Raji (cell line): ENCODE measurements around the gene CUL9.

Source experiments
- POLR2A ChIP-seq: IDR thresholded peaks from 2 replicates; pipeline ENCODE4 v1.6.1; 2011; ENCODE audit warnings: low read depth, low read length, control low read depth; ENCODE audit not compliant: insufficient read depth

Gene CUL9

DNA sequence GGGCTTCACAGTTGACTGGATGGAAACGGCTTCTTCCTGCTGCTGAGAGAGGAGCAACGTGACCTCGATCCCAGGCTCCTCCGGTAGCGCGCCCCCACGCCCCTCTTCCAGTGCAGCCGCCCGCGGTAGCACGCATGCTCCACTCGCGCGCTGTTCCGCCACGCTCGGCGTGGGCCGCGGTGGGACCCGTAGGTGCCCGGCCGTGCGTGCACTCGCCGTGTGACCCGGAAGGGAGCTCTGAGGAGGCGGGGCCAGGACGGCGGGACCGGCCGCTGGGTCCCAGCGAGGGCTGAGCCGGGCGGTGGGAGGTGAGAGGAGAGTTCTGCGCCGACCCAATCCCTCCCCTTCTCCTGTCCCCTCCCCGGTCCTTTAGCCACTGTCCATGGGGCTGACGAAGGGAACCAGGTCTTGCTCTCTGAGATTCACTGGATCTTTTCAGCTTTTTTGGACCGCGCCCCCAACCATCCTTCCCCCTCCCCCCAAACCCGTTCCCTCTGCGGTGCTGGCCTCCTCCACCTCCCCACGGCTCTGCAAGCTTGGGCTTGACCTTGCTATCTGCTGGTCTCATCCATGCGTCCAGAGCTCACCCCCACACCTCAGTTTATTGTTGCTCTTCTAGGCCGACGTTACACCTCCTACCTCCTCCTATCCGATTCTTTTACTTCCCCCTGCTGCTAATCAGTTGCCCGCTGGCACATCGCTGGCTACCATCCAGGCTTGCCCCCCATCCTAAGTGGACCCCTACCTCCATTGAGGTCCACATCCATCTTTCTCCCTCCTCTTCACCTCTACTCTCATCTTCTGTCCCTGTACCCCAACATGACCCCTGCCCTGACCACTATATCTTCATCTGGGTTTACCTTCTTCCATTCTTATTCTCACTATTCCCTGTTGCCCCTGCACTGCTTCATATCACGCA lies at the start of gene CUL9:
TSS of gene CUL9 (plus strand) at position 255 of the 919 bp plus-strand sequence. CDS start 2,115 bp downstream, outside the sequence.
- TF ChIP-seq POLR2A: peak; percentile 91

DNA sequence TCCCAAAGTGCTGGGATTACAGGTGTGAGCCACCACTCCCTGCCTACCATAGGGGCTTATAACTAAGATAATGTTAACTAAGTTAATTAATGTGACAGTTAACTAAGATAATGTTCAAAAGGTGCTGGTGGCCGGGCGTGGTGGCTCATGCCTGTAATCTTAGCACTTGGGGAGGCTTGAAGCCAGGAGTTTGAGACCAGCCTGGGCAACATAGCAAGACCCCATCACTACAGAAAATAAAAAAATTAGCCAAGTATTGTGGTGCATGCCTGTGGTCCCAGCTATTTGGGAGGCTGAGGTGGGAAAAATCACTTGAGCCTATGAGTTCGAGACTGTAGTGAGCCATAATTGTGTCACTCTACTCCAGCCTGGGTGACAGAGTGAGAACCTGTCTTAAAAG lies 43.7 kb upstream of the CUL9 start:
- TF ChIP-seq POLR2A: no peak

DNA sequence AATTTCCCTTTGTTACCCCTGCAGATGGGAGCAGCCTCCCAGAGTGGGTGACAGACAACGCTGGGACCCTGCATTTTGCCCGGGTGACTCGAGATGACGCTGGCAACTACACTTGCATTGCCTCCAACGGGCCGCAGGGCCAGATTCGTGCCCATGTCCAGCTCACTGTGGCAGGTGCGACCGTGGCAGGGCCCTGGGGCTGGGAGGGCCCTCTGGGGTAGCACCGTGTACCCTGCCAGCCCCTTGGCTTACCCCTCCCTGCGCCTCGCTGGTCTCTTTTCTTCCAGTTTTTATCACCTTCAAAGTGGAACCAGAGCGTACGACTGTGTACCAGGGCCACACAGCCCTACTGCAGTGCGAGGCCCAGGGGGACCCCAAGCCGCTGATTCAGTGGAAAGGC lies 40.4 kb upstream of the CUL9 start:
- no peak for TF ChIP-seq POLR2A

DNA sequence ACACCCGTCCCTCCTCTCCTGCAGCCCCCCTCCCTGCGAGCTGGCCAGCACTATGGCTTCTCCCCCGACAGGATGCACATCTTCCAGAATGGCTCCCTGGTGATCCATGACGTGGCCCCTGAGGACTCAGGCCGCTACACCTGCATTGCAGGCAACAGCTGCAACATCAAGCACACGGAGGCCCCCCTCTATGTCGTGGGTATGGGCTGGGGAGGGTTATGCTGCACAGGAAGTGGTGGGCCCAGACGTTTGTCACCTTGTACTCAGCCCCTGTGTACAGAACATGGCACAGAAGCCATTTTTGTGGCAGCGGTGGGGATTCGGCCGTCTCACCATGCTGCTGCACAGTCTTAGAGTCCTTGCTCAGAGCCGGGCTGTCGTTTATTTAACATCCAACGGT lies 39.9 kb upstream of the CUL9 start:
- no peak for TF ChIP-seq POLR2A

DNA sequence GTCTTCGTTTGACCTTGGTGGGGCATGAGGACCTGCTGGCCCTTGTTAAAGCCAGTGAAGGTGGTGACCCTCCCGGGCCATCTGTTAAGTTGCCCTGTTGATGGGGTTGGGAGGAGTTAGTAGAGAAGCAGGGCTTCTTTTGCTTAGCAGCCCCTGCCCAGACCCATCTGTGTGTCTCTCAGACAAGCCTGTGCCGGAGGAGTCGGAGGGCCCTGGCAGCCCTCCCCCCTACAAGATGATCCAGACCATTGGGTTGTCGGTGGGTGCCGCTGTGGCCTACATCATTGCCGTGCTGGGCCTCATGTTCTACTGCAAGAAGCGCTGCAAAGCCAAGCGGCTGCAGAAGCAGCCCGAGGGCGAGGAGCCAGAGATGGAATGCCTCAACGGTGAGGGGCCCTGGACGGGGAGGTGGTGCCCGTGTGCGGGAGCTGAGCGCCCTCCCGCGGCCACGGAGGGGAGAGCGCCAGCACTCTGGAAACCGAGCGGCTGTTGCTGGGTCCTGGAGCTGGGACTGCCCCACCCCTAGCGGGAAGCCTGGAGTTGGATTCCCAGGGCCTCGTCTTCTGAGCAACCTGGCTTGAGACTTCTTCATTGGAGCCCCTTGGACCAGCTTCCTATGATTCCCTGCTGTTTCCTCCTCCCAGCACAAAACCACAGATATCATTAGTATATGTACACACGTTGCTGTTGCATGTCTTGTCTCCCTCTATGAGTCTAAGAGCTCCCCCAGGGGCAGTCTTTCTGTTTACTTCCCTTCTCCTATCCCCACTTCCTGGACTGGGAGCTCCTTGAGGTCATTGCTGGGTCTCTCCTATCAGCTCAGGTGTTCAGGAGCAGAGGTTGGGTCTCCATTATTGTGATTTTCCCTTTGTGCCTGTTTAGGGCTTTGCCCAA lies 38.5 kb upstream of the CUL9 start:
- 0 out of 2 replicates have a peak, but pooled peaks have one; percentile 10 for TF ChIP-seq POLR2A

DNA sequence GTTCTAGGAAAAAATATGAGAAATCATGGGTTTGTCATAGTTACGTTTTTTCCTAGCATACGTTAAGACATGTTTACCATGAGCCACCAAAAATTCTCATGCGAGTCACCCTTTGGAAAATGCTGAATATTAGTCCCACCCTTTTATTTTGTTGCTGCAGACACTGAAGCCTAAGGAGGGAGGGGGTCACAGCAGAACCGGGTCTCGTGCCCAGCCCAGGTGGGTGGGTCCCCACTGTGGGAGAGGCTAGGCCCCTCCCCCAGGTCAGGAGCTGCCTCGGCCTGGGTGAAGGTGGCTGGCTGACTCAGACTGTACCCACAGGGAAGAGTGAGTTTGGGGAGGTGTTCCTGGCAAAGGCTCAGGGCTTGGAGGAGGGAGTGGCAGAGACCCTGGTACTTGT lies 37.1 kb upstream of the CUL9 start:
- no peak for TF ChIP-seq POLR2A

DNA sequence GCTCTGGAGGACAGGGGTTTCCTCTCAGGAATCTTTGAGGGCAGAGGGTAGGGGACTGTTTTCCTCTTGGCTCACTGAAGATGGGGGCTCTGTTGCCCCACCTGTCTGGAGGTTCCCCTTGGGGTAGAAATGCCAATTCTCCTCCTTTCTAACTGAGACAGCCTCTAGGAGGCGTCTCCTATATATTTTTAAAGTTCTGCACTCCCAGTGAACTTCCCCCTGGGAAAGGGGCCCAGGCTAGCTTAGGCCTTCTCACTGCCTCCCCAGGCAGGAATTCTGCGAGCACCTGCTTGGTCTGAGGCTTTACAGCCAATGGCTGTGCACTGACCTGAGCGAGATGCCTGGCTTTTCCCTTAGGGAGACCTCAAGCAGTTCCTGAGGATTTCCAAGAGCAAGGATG lies 35.7 kb upstream of the CUL9 start:
- TF ChIP-seq POLR2A: no peak

DNA sequence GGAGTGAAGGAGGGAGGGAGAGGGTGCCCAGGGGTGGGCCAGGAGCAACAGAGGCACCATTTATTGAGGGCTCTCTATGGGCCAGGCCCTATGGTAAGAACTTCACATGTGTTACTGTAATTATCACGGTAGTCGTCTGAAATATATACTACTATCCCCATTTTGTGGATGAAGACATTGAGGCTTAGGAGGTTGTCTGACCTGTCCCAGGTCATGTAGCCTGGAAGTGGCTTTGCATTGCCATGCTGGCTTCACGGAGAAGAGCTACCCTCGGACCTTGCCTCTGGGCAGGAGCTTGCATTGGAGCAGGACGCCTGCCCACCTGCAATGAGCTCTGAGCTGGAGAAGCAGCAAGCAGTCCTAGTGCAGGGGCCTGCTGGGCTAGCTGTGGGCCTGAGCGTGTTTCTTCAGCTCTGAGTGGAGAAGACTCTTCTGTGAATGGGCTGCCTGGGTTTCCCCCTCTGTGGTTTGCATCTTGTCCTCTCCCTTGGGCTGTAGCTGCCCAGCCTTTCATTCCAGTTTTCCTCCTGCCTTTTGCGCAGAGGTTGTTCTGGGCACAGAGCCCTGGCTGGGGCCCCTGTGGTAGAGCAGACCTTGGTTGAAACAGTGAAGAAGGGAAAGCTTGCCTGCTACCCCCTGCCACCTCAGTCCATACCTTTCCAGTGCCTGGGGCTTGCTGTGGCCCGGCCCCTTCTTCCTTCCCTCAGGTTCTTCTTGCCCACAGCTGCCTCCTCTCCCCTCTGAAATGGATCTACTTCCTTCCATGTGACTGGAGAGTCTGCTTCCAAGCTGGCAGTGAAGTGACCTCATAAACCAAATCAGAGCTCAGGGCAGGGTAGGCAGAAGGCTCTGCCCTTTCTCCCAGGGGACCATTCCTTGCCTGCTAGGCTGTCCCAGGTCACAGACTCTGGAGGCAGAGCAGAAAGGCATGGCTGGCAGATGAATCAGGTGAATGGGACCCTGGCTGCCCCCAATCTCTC lies 35.0 kb upstream of the CUL9 start:
- TF ChIP-seq POLR2A: no peak

DNA sequence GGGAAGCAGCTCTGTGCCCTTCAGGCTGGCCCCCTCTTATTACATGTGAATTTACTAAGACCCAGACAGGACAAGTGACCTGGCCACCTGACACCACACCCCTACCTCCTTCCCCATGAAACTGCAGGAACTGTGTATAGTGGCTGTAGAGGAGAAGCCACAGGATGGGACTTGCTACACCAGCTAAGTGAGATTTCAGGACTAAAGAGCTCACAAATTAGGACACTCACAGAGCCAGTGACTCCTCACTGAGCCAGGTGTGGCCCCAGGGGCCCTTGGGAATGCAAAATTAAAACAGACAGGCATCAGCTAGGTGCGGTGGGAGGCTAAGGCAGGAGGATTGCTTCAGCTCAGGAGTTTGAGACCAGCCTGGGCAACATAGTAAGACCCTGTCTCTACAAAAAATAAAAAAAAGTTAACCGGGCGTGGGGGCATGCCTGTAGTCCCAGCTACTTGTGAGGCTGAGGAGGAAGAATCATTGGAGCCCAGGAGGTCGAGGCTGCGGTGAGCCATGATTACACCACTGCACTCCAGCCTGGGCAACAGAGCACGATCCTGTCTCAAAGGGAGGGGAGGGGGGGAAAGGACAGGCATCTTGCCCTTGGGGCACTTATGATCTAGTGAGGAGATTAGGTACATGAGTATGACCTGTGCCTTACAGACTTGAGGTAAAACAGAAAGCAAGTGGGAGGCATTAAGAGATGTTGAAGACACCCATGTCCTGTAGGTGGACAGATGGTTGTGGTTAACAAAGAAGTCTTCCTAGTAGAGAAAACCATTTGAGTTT lies 34.1 kb upstream of the CUL9 start:
- no peak for TF ChIP-seq POLR2A

DNA sequence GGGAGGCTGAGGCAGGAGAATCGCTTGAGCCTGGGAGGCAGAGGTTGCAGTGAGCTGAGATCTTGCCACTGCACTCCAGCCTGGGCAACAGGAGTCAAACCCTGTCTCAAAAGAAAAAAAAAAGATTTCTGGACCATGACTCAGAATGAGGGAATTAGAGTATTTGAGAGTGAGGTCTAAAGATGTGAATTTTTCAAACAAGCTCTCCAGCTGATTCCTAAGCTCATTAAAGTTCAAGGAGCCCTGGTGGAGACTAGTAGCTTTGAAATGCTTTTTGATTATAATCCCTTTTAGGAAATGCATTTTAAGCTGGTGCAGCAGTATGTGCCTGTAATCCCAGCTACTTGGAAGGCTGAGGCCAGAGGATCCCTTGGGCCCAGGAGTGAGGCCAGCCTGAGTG lies 32.7 kb upstream of the CUL9 start:
- no peak for TF ChIP-seq POLR2A

DNA sequence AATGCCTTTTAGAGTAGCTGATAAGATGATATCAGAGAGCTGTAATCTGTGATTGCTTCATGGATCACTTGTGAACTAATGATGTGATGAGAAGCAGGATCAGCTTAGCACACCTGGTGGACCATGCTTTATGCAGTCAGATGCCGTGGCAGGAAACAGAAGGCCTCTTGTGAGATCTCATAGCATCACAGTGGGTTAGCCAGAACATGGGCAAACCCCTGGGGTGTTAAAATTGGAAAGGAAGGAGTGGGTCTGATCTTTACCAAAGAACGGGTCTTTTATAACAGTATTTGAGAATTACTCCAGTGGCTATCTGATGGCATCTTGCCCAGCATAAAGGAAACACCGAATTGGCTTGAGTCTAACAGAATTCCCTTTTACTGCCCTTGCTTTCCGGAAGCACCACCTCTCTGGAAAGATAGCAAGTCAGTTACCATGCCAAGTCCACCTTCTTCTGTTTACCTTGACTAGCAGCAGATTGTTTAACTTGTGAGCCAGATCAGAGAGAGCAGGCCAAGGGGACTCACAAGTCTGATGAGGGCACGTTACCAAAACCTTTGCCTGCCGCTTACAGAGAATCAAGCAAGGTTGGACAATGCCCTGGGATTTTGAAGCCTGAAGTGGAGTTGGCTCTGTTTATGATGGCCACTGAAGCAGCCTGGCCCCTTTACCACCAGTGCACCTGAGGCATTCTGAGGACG lies 31.8 kb upstream of the CUL9 start:
- no peak for TF ChIP-seq POLR2A

DNA sequence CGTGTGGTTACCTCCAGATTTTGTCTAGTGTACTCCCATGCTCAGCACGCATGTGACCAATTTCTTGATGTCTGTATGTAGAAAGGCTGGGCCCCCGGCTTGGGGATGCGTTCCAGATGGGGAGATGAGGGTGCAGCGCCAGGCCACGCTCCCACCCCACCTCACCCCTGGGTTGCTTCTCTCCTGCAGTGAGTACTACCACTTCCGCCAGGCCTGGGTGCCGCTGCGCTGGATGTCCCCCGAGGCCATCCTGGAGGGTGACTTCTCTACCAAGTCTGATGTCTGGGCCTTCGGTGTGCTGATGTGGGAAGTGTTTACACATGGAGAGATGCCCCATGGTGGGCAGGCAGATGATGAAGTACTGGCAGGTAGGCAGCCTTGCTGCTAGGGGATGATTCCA lies 22.4 kb upstream of the CUL9 start:
- no peak for TF ChIP-seq POLR2A

DNA sequence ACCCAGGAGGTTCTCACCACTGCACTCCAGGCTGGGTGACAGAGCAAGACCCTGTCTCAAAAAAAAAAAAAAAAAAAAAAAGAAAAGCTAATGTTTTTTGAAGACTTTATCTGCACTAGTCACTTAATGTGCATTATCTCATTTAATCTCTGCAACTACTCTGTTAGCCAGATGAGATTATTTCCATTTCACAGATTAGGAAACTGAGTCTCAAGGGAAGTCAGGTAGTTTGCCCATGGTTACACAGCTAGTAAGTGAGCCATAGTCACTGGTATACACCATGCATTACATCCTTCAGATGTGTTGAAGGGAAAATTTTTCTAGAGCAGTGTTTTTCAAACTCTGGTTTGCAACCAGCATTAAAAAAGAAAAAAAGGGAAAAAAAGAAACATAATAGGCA lies 18.1 kb upstream of the CUL9 start:
- TF ChIP-seq POLR2A: no peak
